Measurements from ENCODE around the gene CDH2.

Gene CDH2

GRCh38 chr18:28039691-28040090 lies 137.2 kb downstream of the CDH2 start:
- DNase-seq, result no peak

DNA sequence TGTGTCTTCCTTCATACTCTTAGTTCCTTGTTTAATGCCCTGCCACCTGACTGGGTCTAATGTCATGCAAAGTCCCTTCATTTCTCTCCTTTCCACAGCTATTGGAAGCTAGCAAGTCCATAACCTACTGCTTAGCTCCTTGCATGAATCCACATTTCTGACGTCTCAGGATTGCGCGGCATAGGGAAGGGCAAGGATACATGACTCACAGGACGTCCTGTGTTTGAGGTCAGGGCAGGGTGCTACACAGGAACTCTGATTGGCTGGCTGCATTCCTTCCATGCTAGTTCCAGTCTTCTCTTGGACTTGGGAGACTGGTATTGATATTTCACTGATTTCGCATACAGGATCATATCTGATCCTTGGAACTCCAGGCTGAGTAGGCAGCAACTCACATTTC lies 137.9 kb downstream of the CDH2 start:
- DNase-seq, result no peak

DNA sequence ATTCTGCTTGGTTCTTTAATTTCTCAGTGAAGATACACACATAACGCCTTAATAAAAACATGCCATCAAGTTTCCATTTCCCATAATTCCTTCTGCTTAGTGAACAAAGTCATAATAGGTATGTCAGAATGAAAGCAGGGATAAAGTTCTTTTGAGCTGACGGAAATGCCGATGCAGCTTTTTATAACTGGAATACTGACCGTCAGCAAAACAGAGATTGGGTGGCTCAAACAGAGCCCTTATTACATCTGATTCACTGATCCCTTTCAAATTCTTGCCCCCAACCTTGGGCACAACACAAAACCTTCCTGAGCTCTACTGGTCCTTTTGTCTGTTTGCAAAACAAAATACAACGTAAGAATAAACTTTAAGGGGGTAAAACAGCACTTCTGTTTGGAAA lies 140.4 kb downstream of the CDH2 start:
- no peak for DNase-seq

GRCh38 chr18:28034567-28034966 lies 142.4 kb downstream of the CDH2 start:
- DNase-seq, result no peak

- no peak for DNase-seq
Observed at GRCh38 chr18:28032177-28032576, 144.8 kb downstream of the CDH2 start.

- no peak for DNase-seq
Observed at GRCh38 chr18:28030458-28030857, 146.5 kb downstream of the CDH2 start.

DNA sequence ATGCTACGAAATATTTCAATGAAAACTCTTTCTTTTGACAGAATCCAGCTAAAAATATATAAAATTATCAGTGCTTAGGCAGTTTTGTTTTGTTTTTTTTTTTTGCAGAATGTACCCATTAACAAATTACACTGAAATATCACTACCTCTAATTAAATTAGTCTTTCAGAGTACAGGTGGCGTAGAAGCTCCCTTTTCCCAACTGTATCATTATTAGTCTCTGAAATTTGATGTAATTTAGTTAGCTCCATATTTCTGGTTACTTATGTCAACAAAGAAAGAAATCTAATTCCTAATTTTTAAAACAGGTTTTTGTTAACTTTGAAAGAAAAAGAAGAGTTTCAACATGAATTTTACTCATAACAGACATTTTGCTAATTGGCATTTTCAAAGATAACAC lies 149.2 kb downstream of the CDH2 start:
- no peak for DNase-seq

DNA sequence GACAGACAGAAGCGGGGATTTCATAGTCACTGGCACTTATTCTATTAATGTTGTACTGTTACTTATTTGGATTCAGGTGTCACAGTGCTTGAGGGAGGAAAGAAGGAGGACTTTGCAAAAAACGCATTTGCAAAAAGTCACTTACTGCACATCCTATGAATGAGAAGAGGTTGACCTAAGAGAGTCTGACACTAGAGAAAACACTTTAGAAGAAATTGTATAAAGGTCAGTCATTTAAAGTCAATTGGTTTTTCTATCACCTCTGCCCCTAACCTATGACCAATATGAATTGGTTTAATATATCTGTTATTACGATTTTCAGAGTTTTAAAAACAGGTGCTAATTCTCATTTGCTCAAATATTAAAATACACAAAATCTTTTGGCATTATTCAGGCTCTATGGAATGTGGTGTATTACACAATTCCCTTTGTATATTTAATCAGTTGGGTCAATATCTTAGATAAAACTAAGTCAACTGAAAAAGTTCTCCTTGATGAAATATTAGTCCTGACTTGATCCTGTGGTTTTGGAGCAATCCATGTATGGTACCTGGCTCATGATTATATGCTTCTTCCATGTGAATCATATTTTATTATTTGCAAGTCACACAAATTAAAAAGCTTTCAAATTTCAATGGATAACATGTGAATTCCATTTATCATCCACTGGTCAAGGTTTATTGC lies 157.4 kb downstream of the CDH2 start:
- DNase-seq, result no peak

DNA sequence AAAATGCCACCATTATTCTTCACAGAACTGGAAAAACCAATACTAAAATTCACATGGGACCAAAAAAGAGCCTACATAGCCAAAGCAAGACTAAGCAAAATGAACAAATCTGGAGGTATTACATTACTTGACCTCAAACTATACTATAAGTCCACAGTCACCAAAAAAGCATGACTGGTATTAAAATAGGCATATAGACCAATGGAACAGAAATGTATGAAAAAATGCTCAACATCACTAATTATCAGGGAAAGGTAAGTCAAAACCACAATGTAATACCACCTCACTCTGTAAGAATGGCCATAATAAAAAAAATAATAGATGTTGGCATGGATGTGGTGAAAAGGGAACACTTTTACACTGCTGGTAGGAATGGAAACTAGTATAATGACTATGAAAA lies 158.6 kb downstream of the CDH2 start:
- no peak for DNase-seq

GRCh38 chr18:28015671-28016070 lies 161.3 kb downstream of the CDH2 start:
- no peak for DNase-seq

DNA sequence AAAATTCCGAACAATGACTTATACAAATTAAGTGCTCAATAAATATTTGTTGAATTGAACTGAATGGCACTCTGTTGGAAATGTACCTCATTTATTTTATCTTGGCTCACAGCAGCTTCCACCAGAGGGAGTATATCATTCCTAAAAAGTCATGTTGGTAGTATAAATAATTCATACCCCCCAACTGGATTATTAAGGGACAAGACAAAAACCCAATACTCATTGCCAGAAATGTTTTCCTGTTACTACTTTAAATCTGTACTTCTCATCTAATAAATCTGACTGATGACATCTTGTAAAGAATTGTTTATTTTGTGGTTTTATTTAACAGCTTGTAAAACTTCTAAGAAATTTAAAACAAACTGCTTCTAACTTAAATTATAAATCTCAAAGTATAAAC lies 163.9 kb downstream of the CDH2 start:
- no peak for DNase-seq

GRCh38 chr18:28012336-28012735 lies 164.6 kb downstream of the CDH2 start:
- no peak for DNase-seq

- no peak for DNase-seq
Observed at GRCh38 chr18:28009589-28009988, 167.3 kb downstream of the CDH2 start.

DNA sequence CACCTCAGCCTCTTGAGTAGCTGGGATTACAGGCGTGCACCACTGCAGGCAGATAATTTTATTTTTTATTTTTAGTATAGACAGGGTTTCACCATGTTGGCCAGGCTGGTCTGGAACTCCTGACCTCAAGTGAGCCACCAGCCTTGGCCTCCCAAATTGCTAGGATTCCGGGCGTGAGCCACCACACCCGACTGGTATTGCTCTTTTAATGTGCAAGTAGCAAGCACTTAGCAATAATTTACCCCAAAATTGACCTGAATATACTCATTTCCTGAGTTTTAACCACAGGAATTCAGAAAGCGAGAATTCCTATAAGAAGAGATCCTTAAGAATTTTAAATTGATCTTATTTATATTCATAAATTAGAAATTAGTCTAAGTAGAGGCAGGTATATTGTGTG lies 169.1 kb downstream of the CDH2 start:
- no peak for DNase-seq

- DNase-seq, result no peak
Observed at GRCh38 chr18:28005164-28005563, 171.8 kb downstream of the CDH2 start.

DNA sequence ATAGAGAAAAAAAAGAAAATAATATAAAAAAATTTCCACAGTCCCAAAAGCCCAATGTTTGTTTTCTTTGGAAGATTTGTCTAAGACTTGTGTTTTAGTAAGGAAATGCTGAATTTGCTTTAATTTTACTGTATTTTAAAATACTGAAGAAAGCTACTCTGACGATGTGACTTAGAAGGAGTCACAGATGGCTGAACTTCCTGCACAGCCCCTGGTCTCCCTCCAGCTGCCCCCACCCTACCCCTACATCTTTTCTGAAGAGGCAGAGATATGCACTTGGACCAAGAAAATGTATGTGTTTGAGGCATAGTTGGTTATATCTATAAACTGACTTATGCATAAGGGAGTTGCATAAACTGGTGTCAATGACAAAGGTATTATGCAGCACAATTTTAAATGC lies 172.3 kb downstream of the CDH2 start:
- DNase-seq, result no peak

DNA sequence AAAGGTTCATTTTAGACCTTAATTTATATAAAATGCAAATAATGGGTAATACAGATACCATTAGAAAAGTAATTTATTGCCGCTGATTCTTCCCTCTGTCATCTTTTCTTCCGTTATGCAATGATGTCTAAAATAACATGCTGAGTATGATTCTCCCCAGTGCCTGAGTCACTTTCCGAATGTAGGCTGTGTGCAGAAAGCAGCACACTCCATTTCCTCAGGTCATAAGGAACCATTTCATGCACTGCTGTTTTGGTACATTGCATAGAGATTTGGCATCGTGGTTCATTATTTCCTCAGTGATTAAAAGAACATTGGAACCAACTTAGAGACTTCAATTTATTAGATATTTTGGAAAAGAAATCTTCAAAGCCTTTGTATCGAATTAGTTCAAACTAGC lies 173.5 kb downstream of the CDH2 start:
- DNase-seq, result no peak

DNA sequence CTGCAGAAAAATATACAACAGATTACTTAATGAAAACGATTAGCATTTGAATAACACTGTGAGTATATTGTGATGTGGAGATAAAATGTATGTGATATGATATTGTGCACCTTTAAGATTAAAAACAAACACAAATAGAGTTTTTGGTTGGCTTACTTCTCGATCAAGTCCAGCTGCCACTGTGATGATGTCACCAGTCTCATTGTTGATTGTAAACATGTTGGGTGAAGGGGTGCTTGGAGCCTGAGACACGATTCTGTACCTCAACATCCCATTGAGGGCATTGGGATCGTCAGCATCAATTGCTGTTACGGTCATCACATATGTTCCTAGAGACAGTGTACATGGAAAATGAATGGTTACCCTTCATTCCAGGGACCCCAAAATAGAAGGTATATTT lies 174.1 kb downstream of the CDH2 start:
- DNase-seq, result no peak

- no peak for DNase-seq
Observed at GRCh38 chr18:27996801-27997272, 180.1 kb downstream of the CDH2 start.

DNA sequence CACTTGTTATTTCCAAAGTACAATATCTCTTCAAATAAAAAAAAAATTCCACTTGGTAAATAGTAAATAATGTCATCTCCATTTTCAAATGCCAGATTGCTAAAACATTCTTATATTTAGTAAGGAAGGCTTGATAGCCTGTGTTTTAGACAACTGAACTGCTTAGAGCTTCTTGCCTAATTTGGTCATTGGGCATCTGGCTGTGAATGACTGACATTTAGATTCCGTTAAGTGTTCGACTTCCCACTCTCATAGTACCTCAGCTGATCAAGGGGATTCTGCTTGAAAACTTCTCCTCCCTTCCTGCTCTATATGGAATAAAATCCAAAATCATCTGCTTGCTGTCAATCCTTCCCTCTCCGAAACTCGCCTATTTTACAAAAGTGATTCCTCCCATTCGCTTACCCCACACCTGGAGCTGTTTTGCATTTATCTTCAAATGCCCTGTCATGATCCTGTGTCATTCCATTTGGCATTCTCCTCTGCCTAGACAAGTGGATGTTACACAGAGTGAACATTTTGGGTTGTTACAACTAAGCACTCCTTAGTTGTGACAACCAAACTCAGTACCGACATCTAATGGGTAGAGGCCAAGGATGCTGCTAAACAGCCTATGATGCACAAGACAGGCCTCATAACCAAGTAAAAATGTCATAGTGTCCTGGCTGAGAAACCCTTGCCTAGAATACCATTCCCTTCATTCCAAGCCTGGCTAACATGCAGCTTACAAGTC lies 181.0 kb downstream of the CDH2 start:
- no peak for DNase-seq

- DNase-seq, result no peak
Observed at GRCh38 chr18:27994571-27994970, 182.4 kb downstream of the CDH2 start.

GRCh38 chr18:27991391-27991790 lies 185.5 kb downstream of the CDH2 start:
- no peak for DNase-seq

DNA sequence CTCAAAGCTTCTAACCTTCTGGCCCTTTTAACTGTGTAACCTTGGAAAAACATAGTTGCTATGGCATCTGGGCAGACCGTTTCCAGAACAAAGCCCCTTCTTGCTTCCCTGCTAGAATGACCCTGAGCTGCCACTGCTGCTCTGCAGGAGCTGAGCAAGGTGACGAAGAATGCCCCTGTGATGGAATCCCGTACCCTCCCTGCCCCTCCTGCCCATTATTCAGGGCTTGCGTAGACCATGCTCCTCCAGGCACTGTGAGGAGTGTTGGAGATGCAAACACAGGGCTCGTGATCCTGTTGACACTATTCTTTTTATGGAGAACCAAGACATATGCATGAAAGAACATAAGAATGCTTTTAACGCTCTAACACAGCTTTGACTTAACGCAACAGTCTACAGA lies 191.1 kb downstream of the CDH2 start:
- DNase-seq, result no peak

GRCh38 chr18:27983780-27984179 lies 193.2 kb downstream of the CDH2 start:
- no peak for DNase-seq
